GM19463 (cell line): Measurements from ENCODE around the gene COMMD7.

Source experiments
- ATAC-seq: cut with Tn5 transposase; IDR thresholded peaks from one replicate; pipeline ENCODE4 v1.9.1; 2021; ENCODE audit warnings: mild to moderate bottlenecking, moderate library complexity; ENCODE audit not compliant: unreplicated experiment

COMMD7 gene

DNA sequence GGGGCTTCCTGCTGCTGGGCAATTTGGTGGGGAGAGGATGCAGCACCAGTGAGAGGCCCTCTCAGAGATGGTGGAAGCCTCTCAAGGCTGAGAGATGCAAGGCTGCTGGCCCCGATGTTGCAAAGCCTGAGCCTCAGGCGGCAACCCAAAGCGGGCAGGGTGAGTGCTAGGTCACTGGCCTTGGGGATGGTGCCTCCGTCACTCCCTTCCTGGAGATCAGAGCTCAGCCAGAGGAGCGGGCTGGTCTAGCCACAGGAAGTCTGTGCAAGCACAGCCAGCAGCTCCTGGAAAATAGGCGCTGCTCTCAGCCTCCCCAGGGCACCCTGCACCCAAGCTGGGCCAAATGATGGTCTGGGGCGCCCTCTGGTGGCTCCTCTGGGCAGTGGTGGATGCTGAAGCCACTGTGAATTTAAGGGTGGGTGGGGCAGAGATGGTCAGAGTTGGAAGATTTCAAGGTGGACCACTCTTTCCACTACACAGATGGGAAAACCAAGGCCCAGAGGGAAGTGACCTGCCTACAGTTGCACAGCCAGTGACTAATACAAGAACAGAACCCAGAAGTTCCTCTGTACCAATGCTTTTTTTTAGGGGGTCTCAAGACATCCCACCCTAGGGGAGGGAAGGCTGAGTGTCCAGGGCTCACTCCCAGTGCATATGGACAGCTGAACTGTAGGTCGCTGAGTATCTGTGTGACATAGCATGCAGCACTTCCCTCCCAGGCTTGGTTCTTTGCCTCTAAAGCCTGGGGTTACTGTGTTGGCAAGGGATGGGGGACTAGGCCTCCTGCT, 90.3 kb downstream of the COMMD7 start:
- no peak for ATAC-seq
